ENCODE data around the gene SATB1. TPM values are rescaled to one million over a fixed set of nuclear protein-coding genes. Genes with fewer than 3 reads are reported as not detected.

Gene SATB1
- total and polyA plus RNA-seq, 2 of the 8 experiments (the other 6 are each of a cell fraction or from before 2014, with no cell fraction given), result 18.8 to 28.0 TPM

GRCh38 chr3:18436213-18436612 lies 11.1 kb upstream of the SATB1 start (continued):
- TF ChIP-seq MAFK (IDR thresholded peaks at IDR 0.05; ENCODE audit: low read depth, low read length) (no peak), MAX (IDR thresholded peaks at IDR 0.05) (no peak), RFX5 (IDR thresholded peaks at IDR 0.05; ENCODE audit: borderline replicate concordance, low read depth, low read length) (no peak), TEAD4 (IDR thresholded peaks at IDR 0.05; ENCODE audit: low read depth, low read length) (no peak), JUND (IDR thresholded peaks at IDR 0.05; ENCODE audit: low read length) (no peak), SIX5 (IDR thresholded peaks at IDR 0.05; ENCODE audit: low read depth, low read length) (no peak), ATF3 (IDR thresholded peaks at IDR 0.05; ENCODE audit: insufficient read depth, low read depth, low read length) (no peak)

Measured in H1 (cell line).